Endothelial cell of umbilical vein (primary cell): ENCODE results near the gene DEFB123. TPM values are rescaled to one million over a fixed set of nuclear protein-coding genes. Genes with fewer than 3 reads are reported as not detected.

Experiments
- BruUV-seq: library from RNA; stranded (reverse); fragments of 400-500 nt; replicated peaks from 2 replicates; lab custom pipeline; 2021; lab: Mats Ljungman, UMichigan
- CTCF ChIA-PET: fragments of 300-600, 350-600 bp; sonication (Branson Sonifier 250); formaldehyde crosslinking; loops from one replicate; lab custom pipeline; 2021; ENCODE audit warnings: antibody characterized with exemption, inconsistent platforms; lab: Charles Lee
- POLR2A ChIA-PET: fragments of 300-600, 350-600 bp; sonication (Branson Sonifier 250); formaldehyde crosslinking; loops from one replicate; lab custom pipeline; 2021; ENCODE audit warnings: antibody characterized with exemption, inconsistent platforms; lab: Charles Lee
- DNase-seq: peaks from one replicate; pipeline ENCODE4 v3.0.0-alpha.2; 2011; ENCODE audit warnings: low read depth, low spot score
- FAIRE-seq: peaks from 2 replicates; lab custom pipeline; 2011; peaks lifted over from hg19 to GRCh38; lab: Jason Lieb, UNC
- H2AFZ ChIP-seq: 2 replicates; pipeline ENCODE4 v1.6.0; 2012; ENCODE audit warnings: low read depth, low read length, control low read depth, inconsistent platforms
- H3K27ac ChIP-seq: 2 replicates; pipeline ENCODE4 v1.5.1; 2011; ENCODE audit warnings: low read depth, mild to moderate bottlenecking, control low read depth, low read length, moderate library complexity; ENCODE audit not compliant: insufficient read depth
- H3K27me3 ChIP-seq, 2 experiments: 2 replicates each; pipeline versions ENCODE4 v1.6.0 to v1.6.1; 2011; ENCODE audit warnings: low read length in 2 of 2, mixed read lengths in 1 of 2; ENCODE audit not compliant: control insufficient read depth in 2 of 2, insufficient read depth in 2 of 2
- H3K36me3 ChIP-seq, 2 experiments: 2 replicates in 1 of 2; 3 replicates in 1 of 2; pipeline ENCODE4 v1.5.1; 2011; ENCODE audit warnings: low read length in 2 of 2, mild to moderate bottlenecking in 1 of 2, moderate library complexity in 1 of 2; ENCODE audit not compliant: control insufficient read depth in 2 of 2, insufficient read depth in 2 of 2; ENCODE audit errors: extremely low read depth in 1 of 2
- H3K4me1 ChIP-seq: 3 replicates; pipeline ENCODE4 v1.5.1; 2011; ENCODE audit warnings: mild to moderate bottlenecking, low read length; ENCODE audit not compliant: control insufficient read depth, insufficient read depth; ENCODE audit errors: extremely low read depth
- H3K4me2 ChIP-seq: 2 replicates; pipeline ENCODE4 v1.6.1; 2011; ENCODE audit warnings: low read length, control low read depth, mixed read lengths; ENCODE audit not compliant: insufficient read depth
- H3K4me3 ChIP-seq, 3 experiments: fragments of 200-600 bp in 1 of 3; sonication (generic), shearing (Covaris generic) in 1 of 3; replicated peaks in 1 of 3; 2 replicates each; pipeline ENCODE4 v1.5.1; 2011 to 2016; ENCODE audit warnings: control low read depth in 3 of 3, low read length in 3 of 3, mild to moderate bottlenecking in 2 of 3, inconsistent platforms in 1 of 3, low read depth in 1 of 3, moderate library complexity in 1 of 3; ENCODE audit not compliant: insufficient read depth in 1 of 3
- H3K79me2 ChIP-seq: 2 replicates; pipeline ENCODE4 v1.6.0; 2012; ENCODE audit warnings: low read length, inconsistent platforms; ENCODE audit not compliant: control insufficient read depth, insufficient read depth
- H3K9ac ChIP-seq: replicated peaks from 2 replicates; pipeline ENCODE3; 2011; ENCODE audit warnings: low read length, control low read depth; ENCODE audit not compliant: insufficient read depth; ENCODE audit errors: extremely low read depth
- H3K9me1 ChIP-seq: replicated peaks from 3 replicates; pipeline ENCODE4 v1.6.0; 2011; ENCODE audit warnings: mild to moderate bottlenecking, low read length; ENCODE audit not compliant: control insufficient read depth, insufficient read depth; ENCODE audit errors: extremely low read depth
- H3K9me3 ChIP-seq: replicated peaks from 2 replicates; pipeline ENCODE4 v1.5.1; 2012; ENCODE audit warnings: low read length, inconsistent platforms; ENCODE audit not compliant: control insufficient read depth, insufficient read depth
- H4K20me1 ChIP-seq: replicated peaks from 2 replicates; pipeline ENCODE3; 2011; ENCODE audit warnings: mild to moderate bottlenecking, low read length; ENCODE audit not compliant: control insufficient read depth, insufficient read depth; ENCODE audit errors: extremely low read depth
- EZH2 ChIP-seq: IDR thresholded peaks from 2 replicates; pipeline ENCODE4 v1.6.1; 2012; ENCODE audit warnings: borderline replicate concordance, low read depth, mild to moderate bottlenecking, moderate library complexity, low read length, inconsistent platforms; ENCODE audit not compliant: severe bottlenecking
- JUN ChIP-seq: IDR thresholded peaks from 2 replicates; pipeline ENCODE4 v1.6.1; 2011; ENCODE audit warnings: borderline replicate concordance, low read depth; ENCODE audit not compliant: insufficient read length, insufficient read depth
- MYC ChIP-seq: IDR thresholded peaks from one replicate; pipeline ENCODE4 v1.6.1; 2011; ENCODE audit warnings: mild to moderate bottlenecking, low read depth, low read length
- dilution Hi-C: fragments of 300-500 bp; cut with MboI; formaldehyde crosslinking; loops from one replicate; pipeline ENCODE4 v1.15.0; 2019; ENCODE audit warnings: low sequenced_read_pairs; ENCODE audit not compliant: extremely low pct_ligation_motif_present
- intact Hi-C: fragments of 100-400 bp; cut with micrococcal nuclease; formaldehyde crosslinking; loops from one replicate; pipeline ENCODE4 v1.10.0; 2022
- polyA plus RNA-seq, 4 experiments: library from polyadenylated mRNA; depleted of rRNA in 3 of 4; stranded (reverse) in 3 of 4; unstranded in 1 of 4; fragments of >200 nt; gene quantifications; 2 replicates each; pipeline versions ENCODE4 v1.2.1 to v1.2.3, GENCODE V29; 2011 to 2012; ENCODE audit warnings: missing spikeins in 1 of 4
- total RNA-seq: library from RNA; stranded (reverse); gene quantifications from 2 replicates; pipeline ENCODE4 v1.2.3, GENCODE V29; 2021
- TF ChIP-seq, protein P1 (sequence below), 2 donors: IDR thresholded peaks; 1 replicate in 1 of 2; 2 replicates in 1 of 2; pipeline ENCODE4 v1.5.1; 2011; ENCODE audit warnings: low read length in 2 of 2, mild to moderate bottlenecking in 2 of 2, moderate library complexity in 2 of 2, control low read depth in 1 of 2, inconsistent platforms in 1 of 2, low read depth in 1 of 2; ENCODE audit not compliant: insufficient read depth in 1 of 2; ENCODE audit errors: extremely low read depth in 1 of 2

DEFB123 gene
- total and polyA plus RNA-seq, 2 donors (not counting 3 experiments of a cell fraction or from before 2014, with no cell fraction given) = not detected

GRCh38 chr20:31494131-31494530, 53.7 kb downstream of the DEFB123 start:
- H3K27ac ChIP-seq = no peak overlapping the region
- ChIA-PET CTCF (interaction anchor here (1.0 kb wide), 1 partner anchor 9 kb away, joined by 7 read pairs; no protein-coding TSS in a partner anchor), POLR2A (no interaction called here)
- H3K9me1 ChIP-seq = no peaks in the 10 kb centered on the region
- no peaks in the 10 kb centered on the region for H4K20me1 ChIP-seq
- DNase-seq (no peak), FAIRE-seq (no peak)
- H3K4me1 ChIP-seq = no peaks in the 10 kb centered on the region
- TF ChIP-seq, protein P1, sequence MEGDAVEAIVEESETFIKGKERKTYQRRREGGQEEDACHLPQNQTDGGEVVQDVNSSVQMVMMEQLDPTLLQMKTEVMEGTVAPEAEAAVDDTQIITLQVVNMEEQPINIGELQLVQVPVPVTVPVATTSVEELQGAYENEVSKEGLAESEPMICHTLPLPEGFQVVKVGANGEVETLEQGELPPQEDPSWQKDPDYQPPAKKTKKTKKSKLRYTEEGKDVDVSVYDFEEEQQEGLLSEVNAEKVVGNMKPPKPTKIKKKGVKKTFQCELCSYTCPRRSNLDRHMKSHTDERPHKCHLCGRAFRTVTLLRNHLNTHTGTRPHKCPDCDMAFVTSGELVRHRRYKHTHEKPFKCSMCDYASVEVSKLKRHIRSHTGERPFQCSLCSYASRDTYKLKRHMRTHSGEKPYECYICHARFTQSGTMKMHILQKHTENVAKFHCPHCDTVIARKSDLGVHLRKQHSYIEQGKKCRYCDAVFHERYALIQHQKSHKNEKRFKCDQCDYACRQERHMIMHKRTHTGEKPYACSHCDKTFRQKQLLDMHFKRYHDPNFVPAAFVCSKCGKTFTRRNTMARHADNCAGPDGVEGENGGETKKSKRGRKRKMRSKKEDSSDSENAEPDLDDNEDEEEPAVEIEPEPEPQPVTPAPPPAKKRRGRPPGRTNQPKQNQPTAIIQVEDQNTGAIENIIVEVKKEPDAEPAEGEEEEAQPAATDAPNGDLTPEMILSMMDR (IDR thresholded peaks at IDR 0.05; ENCODE audit: extremely low read depth in 1 of 2, insufficient read depth in 1 of 2, low read depth in 1 of 2, low read length in 2 of 2) = peak; percentile 9 to 11
- no peak for TF ChIP-seq JUN
- no peak overlapping the region for H3K4me3 ChIP-seq
- no peaks in the 10 kb centered on the region for H3K79me2 ChIP-seq
- H3K9me3 ChIP-seq = no peaks in the 10 kb centered on the region
- H3K36me3 ChIP-seq = no peaks in the 10 kb centered on the region
- no TSS peak for BruUV-seq
- intact Hi-C loops = no loop called here
- H3K27me3 ChIP-seq = peaks cover 12 to 24% of the 10 kb centered on the region in 2 experiments
- H2AFZ ChIP-seq = no peak overlapping the region
- dilution Hi-C loops = no loop called here
- H3K9ac ChIP-seq = no peak overlapping the region
- H3K4me2 ChIP-seq = no peak overlapping the region

DNA sequence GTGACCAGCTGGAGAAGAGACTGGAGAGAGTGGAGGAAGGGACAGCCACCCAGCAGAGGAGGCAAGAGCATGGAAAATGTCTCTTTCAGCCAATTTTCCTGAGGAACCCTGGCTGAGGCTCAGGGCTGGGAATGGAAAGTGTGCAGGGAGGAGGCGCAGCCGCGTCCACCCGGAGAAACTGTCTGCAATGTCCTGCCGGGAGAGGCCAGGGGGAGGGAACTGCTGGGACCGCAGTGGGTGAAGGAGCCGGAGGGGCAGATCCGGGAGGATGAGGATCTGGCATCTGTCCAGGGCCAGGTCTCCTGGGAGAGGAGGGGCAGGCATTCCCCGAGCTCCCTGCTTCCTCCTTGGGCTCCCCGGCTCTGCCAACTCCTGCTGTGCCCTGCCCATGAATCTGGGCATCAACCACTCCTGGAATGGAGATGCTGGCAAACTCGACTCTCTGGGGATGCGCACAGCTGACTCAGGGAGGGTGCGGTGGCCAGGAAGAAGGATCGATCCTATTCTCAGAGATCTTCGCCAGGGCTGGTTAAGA, 56.4 kb downstream of the DEFB123 start:
- Histone ChIP-seq H3K36me3 (no peaks in the 10 kb centered on the region), H2AFZ (no peak overlapping the region), H3K4me1 (no peaks in the 10 kb centered on the region), H3K9ac (no peak overlapping the region), H3K9me1 (no peaks in the 10 kb centered on the region), H3K27me3 (peaks cover 14 to 24% of the 10 kb centered on the region in 2 experiments), H3K4me3 (no peak overlapping the region), H3K4me2 (no peak overlapping the region), H4K20me1 (no peaks in the 10 kb centered on the region), H3K27ac (no peak overlapping the region), H3K79me2 (no peaks in the 10 kb centered on the region), H3K9me3 (no peaks in the 10 kb centered on the region)
- FAIRE-seq = no peak
- POLR2A ChIA-PET = no interaction called here
- DNase-seq = no peak
- TF ChIP-seq MYC = no peak
- TF ChIP-seq EZH2 = no peak
- CTCF ChIA-PET = interaction anchor here (1.1 to 1.8 kb wide), 2 partner anchors 19 to 36 kb away, joined by 3 to 7 read pairs; no protein-coding TSS in a partner anchor
- BruUV-seq = no TSS peak
- intact Hi-C loops (no loop called here), dilution Hi-C loops (no loop called here)
